ENCODE results near the gene AATK. TPM values are rescaled to one million over a fixed set of nuclear protein-coding genes. Genes with fewer than 3 reads are reported as not detected.
A peak's percentile ranks its signal among the peaks of the same experiment; 100 is the strongest.

The AATK gene
- total RNA-seq, 1 donor from 2014 or later, result 0.67 TPM

GRCh38 chr17:81094509-81095382 is 71.3 kb downstream of the AATK start:
- Mint-ChIP-seq H3K27me3 (ENCODE audit: low read depth) (no peaks in the 10 kb centered on the region), H3K27ac (ENCODE audit: unreplicated experiment) (peak overlapping the region; percentile 96), H3K9me3 (ENCODE audit: low read depth) (no peaks in the 10 kb centered on the region), H3K4me3 (ENCODE audit: unreplicated experiment) (peak overlapping the region; percentile 8), H3K36me3 (ENCODE audit: low read depth) (no peaks in the 10 kb centered on the region), H3K4me1 (ENCODE audit: low read depth) (peaks cover 48% of the 10 kb centered on the region)
- TF ChIP-seq CTCF (IDR thresholded peaks at IDR 0.05), result peak; percentile 44
- no peak for DNase-seq (ENCODE audit: low spot score)

GRCh38 chr17:81093619-81094508 is 72.2 kb downstream of the AATK start:
- DNase-seq (ENCODE audit: low spot score), result no peak
- no peak for TF ChIP-seq CTCF (IDR thresholded peaks at IDR 0.05)
- Mint-ChIP-seq H3K9me3 (ENCODE audit: low read depth) (no peaks in the 10 kb centered on the region), H3K27me3 (ENCODE audit: low read depth) (no peaks in the 10 kb centered on the region), H3K4me3 (ENCODE audit: unreplicated experiment) (no peak overlapping the region), H3K36me3 (ENCODE audit: low read depth) (no peaks in the 10 kb centered on the region), H3K4me1 (ENCODE audit: low read depth) (peaks cover 48% of the 10 kb centered on the region), H3K27ac (ENCODE audit: unreplicated experiment) (peak overlapping the region; percentile 96)

- Mint-ChIP-seq H3K36me3 (ENCODE audit: low read depth) (peaks cover 2% of the 10 kb centered on the region), H3K9me3 (ENCODE audit: low read depth) (no peaks in the 10 kb centered on the region), H3K27me3 (ENCODE audit: low read depth) (no peaks in the 10 kb centered on the region), H3K27ac (ENCODE audit: unreplicated experiment) (no peak overlapping the region), H3K4me3 (ENCODE audit: unreplicated experiment) (no peak overlapping the region), H3K4me1 (ENCODE audit: low read depth) (peaks cover 40% of the 10 kb centered on the region)
- no peak for DNase-seq (ENCODE audit: low spot score)
- no peak for TF ChIP-seq CTCF (IDR thresholded peaks at IDR 0.05)
Observed at GRCh38 chr17:81092518-81093095, 73.4 kb downstream of the AATK start.

GRCh38 chr17:81091774-81092517 is 74.1 kb downstream of the AATK start:
- peaks cover 3% of the 10 kb centered on the region for H3K36me3 Mint-ChIP-seq (ENCODE audit: low read depth)
- H3K4me1 Mint-ChIP-seq (ENCODE audit: low read depth), result peaks cover 34% of the 10 kb centered on the region
- TF ChIP-seq CTCF (IDR thresholded peaks at IDR 0.05), result no peak
- no peak overlapping the region for H3K4me3 Mint-ChIP-seq (ENCODE audit: unreplicated experiment)
- H3K27me3 Mint-ChIP-seq (ENCODE audit: low read depth), result no peaks in the 10 kb centered on the region
- H3K9me3 Mint-ChIP-seq (ENCODE audit: low read depth), result no peaks in the 10 kb centered on the region
- DNase-seq (ENCODE audit: low spot score), result no peak
- H3K27ac Mint-ChIP-seq (ENCODE audit: unreplicated experiment), result no peak overlapping the region
